HUDEP-2 (cell line): ENCODE data around the gene UNC119.
"Not testable (repeated sequence)": the region's sequence is repeated elsewhere in the genome, so short reads cannot be mapped to it uniquely, and the experiment has no call there.

Experiments
- DNase-seq, 76 experiments: peaks; one replicate each; lab custom pipeline; 2025; ENCODE audit not compliant: unreplicated experiment in 76 of 76; lab: John Stamatoyannopoulos, UW

UNC119 gene

DNA sequence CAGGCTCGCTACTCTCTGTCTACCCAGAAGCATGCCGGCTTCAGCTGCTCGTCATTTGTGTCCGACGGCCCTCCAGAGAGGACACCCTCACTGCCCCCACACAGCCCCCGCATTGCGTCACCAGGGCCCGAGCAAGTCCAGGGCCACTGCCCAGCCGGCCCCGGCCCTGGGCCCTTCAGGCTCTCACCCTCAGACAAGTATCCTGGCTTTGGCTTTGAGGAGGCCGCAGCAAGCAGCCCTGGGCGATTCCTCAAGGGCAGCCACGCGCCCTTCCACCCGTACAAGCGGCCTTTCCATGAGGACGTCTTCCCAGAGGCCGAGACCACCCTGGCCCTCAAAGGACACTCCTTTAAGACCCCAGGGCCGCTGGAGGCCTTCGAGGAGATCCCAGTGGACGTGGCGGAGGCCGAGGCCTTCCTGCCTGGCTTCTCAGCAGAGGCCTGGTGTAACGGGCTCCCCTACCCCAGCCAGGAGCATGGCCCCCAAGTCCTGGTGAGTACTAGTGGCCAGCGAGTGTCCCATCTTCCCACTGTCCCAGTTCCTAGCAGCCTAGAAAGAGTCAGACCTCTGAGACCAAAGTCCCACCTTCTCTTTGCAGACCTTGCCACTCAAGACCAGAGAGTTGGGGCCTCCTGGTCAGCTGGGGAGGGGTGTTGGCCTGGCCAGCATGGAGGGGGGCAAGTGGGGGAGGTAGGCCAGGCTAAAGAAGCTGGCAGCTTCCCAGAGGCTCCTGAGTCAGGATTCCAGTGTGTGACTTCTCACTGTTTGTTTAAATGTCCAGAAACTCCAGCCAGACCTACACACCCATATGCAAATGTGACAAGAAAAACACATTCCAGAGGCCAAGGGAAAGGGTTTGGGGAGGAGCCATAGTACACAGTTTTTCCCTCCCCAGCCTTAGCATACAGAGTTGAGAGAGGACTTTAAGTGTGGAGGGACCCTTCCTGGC, 27.7 kb downstream of the UNC119 start:
- DNase-seq = no peak

DNA sequence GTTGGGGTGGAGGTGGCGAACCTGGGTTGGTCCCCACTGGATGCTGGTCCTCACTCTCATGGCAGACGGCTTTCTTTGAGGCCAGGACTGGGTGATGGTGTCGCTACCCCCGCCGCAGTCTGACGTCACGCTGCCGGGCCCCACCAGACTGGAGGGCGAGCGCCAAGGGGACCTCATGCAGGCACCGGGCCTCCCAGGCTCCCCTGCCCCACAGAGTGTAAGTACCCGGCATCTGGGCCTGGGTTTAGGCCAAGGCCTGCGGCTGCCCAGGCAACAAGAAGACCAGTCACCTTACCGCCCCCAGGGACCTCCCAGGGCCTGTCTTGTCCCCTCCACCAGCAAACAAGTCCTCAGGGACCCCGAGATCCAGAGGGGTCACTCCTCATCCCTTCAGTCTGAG, 28.5 kb downstream of the UNC119 start:
- DNase-seq = no peak

DNA sequence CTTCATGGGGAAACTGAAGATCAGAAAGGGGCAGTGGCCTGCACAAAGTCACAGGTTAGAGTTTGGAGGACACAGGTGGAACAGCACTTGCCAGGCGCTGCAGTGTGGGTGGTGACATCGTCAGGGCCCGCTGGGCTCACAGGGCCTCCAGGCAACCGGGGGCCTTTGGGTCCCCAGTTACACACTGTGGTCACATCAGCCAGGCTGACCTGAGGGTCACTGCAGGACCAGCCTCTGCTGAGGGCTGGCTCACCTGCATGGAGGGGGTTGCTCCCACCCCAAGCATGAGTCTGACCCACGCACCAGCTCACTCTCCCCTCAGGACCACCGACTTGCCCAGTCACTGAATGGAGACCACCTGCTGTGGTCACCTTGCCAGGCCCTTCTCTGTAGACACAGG, 29.2 kb downstream of the UNC119 start:
- no peak for DNase-seq

DNA sequence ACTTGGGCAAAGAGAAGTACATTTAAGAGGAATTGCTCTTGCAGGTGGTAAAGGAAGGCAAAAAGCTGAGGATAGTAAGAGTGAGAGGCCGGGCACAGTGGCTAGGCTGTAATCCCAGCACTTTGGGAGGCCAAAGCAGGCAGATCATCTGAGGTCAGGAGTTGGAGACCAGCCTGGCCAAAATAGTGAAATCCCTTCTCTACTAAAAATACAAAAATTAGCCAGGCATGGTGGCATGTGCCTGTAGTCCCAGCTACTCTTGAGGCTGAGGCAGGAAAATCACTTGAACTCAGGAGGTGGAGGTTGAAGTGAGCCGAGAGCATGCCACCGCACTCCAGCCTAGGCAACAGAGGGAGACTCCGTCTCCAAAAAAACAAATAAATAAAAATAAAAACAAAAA, 30.1 kb downstream of the UNC119 start:
- not testable (repeated sequence) for DNase-seq

DNA sequence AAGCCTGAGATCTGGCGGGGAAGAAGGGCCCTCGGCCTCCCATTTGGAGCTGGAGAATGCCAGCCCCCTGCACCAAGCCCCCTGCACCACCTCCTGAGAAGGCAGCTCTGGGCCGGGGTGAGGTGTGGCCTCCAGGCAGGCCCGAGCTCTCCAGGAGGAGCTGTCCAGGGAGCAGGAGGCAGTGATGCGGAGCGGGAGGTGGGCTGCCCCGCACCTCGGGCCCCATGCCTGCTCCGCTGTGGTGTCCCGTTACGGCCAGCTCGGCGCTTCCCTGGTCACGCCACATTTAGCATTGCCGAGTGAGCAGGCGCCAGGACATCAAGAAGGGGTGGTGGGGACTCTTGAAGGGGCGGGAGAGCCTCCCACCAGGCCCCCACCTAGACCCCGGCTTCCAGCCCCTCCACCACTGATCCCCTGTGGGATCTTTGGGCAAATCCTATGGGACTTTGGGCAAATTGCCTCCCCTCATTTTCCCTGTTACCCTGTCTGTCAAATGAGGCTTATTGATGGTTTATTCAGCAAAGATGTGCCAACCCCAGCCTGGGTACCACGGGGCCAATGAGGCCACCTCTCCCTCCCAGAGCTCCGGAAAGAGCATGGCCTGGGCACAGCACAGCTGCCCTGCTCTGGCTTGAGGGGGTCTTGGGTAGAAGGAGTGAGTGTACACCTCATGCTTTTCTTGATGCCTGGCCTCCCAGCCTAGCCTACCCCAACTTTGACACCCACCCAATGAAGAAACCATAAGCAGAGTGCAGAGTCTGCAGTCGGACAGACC, 30.9 kb downstream of the UNC119 start:
- no peak for DNase-seq

DNA sequence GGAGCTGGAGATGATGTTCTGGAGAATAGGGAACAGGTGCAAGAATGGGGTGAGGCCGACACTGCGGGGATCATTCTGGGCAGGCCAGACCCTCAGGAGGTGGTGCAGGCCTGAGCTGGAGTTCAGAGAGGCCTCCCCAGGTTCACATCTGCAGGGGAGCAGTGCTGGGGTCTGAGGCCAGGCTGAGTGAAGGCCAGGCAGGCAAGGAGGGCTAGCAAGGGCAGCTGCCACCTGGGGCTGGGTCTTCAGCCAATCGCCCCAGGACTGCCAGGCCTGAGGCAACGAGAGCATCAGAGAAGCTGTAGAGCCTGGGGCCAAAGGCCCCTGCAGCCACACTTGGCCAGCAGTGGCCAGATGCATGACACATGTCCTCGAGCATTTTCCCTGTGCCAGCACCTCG, 31.7 kb downstream of the UNC119 start:
- no peak for DNase-seq

DNA sequence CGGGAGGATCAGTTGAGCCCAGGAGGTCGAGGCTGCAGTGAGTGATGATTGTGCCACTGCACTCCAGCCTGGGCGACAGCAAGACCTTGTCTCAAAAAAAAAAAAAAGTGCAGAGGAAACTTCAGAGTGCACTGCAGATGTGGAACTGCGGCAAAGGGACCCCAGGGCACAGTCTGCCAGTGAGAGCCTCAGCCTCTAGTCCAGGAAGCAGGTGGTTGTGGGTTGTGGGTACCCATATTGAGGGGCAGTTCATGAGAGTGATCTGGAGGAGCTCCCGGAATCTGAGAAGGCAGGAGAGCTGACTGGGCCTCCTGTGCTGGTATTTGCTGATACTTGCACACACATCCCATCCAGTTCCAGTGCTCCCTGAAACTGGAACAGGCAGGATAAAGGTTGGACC, 33.2 kb downstream of the UNC119 start:
- DNase-seq = no peak

DNA sequence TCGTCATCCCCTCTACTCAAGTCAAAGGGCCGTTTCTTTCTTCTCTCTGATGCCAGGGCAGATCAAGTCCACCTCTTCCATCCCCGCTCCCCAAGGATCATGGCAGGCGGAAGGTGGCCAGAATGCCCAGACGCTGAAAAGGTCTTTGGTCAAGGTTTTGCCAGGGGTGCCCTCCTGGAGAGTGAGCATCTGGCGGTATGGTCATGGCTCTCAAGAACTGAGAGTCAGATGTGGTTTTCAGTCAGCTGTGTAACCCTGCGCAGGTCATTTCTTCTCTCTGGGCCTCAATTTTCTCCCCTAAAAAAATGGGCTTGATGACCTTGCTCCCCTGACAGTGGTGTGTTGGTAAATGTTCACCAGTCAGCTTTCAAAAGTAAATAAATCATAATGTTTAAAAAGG, 33.8 kb downstream of the UNC119 start:
- no peak for DNase-seq

DNA sequence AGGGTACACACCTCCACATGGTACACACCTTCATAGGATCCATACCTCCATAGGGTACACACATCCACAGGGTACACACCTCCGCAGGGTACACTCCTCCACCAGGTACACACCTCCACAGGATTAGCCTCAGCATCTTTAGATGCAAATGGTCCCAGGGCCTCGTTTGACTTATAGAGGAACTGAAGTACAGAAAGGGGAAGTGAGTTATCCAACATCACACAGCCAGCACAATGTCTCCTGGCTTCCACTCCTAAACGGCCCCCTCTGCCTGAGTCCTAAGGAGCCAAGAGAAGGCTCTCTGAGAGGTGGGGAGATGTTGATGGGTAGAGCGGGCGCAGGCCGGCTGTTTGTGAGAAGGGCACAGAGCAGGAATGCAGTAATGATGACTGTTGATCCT, 34.3 kb downstream of the UNC119 start:
- DNase-seq = no peak

DNA sequence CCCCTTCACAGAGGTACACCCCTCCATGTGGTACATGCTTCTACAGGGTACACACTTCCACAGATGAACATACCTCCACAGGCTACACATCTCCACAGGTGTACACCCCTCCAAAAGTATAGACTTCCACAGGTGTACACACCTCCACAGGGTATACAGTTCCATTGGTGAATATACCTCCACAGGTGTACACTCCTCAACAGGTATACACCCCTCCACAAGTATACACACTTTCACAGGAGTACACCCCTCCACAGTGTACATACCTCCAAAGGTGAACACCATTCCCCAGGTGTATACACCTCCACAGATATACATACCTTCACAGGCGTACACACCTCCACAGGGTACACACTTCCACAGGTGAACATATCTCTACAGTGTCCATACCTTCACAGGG, 36.9 kb downstream of the UNC119 start:
- DNase-seq = no peak

DNA sequence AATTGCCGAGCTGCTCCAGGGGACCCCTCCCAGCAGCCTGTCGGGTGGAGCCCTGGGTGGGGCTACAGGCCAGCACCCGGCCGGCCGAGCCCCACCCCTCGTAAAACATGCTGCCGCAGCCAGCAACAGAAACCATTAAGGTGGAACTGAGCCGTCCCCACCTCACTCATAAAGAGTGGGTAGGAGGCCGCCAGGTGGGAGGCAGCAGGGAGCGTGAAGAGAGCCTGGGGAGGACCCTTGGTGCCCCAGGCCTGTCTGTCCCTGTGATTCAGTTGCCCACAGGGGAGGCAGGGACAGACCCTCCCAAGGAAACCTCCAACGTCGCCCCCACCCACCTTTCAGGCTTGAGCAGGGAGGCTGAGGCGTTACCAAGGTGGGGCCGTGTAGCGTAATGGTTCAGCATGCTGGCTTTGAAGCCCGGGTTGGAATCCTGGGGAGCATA, 37.8 kb downstream of the UNC119 start:
- no peak for DNase-seq

DNA sequence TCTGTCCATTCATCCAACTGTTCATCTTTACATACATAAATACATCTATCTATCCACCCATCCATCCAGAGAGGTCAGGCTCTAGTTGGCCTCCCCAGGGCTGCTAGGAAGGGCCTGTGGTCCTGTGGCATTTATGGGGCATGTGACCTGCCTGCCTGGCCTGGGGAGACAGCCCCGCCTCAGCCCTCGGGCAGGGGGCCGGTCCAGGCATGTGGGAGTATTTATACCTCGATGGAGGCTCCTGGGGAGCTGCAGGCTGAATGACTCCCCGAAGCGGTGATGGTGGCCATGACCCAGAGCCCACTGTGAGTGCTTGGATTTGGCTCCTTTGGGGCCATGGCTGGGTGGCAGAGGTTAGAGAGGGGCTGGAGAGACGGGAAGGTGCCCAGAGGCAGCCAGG, 38.9 kb downstream of the UNC119 start:
- no peak for DNase-seq

DNA sequence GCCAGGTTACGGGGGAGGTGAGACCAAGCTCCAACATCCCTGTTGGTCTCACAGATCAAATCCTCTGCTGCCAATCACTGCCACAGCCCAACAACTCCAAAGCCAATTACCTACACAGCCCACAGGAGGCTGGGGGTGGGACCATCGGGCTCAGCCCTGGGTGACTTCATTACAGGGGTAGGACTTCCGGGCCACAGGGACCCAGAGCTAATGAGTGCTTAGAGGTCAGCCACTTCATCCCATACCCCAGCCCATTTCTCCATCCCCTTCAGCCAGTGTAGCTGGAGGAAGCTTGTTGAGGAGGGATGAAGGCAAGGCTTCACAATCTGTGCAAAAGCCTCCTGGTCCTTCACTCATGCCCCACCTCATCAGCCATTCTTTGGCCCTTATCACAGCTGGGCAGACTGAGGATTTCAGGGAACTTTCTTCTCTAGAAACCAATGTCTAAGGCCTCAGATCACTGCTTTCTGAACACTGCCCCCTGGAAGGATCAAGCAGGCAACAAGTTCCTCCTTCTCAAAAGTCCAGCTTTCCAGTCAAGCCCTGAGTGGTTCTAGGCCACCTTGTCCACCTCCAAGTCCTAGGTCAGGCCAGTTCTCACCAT, 40.5 kb downstream of the UNC119 start:
- no peak for DNase-seq

DNA sequence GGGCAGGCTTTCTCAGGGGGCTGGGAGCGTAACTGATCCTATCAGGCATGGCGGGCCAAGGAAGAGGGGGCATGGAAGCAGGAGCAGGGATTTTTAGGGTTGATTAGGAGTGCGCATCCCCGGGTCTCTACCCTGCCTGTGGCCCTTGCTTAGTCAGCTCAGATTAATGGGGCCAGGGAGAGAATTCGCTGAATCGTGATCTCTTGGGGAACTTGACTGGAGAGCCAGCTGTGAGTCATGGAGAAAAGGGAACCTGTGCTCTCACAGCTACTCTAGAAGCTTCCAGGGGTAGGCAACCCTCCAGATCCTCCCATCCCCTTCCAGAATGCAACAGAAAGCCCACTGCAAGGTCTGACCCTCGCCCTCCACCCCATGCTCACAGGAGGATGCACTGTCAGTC, 42.6 kb downstream of the UNC119 start:
- DNase-seq = no peak

DNA sequence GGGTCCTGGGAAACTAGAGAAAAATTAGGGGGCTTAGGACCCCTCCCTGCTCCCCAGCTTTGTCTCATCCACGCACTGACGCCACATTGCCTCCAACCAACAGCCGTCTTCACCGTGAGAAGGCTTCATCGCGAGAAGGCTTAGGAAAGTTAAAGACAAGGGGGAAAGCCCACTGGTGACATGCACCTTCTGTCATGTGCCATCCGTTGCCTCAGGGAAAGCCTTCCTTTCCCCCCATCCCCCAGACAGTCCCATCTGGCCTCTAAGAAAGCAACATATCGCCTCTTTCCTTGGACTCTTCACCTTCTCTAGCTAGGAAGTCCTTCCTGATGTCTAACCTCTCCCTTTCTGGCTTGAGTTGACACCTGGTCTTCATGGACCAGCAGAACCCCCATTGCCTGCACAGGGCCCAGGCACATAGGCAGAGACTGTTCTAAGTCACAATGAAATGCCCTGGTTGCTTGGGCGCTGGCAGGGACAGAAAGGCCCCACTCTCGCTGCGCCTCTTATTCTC, 44.2 kb downstream of the UNC119 start:
- DNase-seq = no peak

DNA sequence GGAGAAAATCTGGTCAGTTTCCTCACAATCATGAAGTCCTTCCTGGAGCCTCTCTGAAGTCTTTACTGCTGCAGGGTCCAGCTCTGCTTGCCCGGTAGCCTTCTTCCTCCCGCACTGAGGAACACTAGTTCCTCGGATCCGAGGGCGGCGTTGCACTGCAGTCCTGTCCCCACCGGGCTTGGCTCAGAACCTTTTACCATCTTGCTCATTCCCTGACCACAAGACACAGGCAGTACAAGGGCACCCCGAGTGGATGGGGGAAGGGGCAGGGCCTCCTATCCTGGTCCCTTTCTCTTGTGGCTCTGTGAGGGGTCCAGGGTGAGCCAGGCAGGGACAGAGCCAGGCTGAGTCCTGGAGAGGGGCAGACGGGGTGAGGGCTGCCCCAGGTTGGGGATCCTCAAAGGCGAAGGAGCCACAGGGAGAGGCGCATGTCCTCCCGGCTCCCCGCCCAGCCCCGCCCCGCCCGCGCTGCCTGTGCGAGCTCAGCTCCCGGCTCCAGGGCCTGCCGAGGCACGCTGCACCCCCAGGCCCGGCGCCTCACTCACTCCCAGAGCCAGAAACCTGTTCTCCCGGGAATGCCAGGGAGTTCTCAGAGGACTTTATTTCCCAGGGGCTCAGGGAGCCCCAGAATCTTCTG, 44.7 kb downstream of the UNC119 start:
- no peak for DNase-seq

DNA sequence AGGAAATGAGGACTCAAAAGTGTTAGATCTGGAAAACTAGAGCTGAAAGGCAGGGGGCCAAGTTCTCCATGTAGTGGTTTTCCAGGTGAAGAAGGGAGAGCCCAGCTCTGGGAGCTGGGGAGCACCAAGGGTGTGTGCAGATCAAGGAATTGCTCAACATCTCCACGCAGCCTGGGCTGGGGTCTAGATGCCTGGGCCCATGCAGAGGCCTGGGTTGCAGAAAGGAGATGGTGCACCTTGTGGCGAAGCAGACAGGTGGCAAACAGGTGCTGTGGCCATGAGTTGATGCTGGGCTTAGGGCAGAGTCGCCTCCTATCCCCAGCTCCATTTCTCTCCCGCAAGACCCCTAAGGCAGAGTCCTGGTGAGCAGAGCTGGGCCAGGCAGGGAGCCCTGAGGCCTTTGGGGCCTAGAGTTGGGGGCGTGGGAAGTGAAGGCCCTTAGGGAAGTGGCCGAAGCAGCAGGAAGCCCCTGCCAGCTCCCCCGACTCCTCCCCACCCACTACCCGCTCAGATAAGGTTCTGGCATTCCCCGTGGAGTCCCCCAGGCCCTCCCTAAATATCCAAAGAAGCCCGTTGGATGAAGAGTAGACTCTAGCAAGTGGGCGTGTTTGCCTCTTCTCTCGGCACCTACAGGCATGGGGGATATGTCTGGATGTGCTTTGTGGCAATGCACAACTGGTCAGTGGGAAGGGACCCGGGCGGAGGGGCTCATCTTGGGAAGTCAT, 45.5 kb downstream of the UNC119 start:
- DNase-seq = no peak

DNA sequence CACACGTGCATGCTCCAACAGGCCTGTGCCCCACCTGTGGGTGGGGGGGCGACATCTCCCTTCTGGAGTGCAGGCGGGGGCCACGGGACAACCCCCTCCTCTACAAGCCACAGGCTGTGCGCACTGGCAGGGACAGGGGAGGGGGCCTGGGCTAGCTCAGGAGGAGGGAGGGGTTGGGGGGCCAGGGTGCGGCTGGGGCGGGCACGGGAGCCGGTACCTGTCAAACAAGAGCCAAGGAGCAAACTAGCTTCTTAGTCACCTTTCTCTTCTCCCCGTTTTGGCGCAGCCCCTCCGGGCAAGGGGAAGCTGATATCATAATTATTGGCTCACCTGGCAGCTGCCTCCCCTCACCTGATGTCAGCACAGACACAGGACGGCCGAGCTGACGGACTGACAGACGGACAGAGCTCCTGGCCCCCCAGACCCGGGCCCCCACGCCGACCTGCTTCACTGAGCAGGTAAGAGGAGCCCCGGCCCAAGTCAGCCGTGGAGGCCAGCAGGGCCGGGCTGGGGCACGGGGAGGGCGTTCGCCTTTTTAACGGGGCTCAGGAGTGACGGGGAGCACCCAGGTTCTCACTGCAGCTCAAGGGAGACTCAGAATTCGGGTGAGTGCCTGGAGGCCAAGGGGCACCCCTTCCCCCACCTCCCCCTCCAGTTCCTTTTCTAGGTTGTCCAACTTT, 46.3 kb downstream of the UNC119 start, which contains the start of gene FOXN1:
TSS of gene FOXN1 (plus strand) at position 363 of the 680 bp plus-strand sequence. CDS start 17,622 bp downstream, outside the sequence.
- DNase-seq = no peak

DNA sequence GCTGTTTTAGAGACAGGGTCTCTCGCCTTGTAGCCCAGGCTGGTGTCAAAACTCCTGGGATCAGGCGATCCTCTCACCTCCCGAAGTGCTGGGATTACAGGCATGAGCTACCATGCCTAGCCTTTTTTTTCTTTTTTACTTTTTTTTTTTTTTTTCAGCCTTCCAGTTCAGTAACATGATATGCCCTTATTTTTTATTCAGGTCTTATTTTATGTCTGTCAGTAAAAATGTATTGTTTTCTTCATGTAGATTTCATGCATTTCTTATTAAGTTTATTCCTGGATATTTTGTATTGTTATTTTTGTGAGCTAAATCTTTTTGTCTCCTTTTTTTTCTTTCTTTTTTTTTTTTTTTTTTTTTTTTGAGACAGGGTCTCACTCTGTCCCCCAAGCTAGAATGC, 49.0 kb downstream of the UNC119 start:
- no peak for DNase-seq
